Activated CD4-positive, alpha-beta memory T cell treated with anti-CD3 and anti-CD28 coated beads, Interleukin-2, amount 10 ng/mL, durations not matched to agents 7 days and 5 days (primary cell): ENCODE results near the gene CNTN4. TPM values are rescaled to one million over a fixed set of nuclear protein-coding genes. Genes with fewer than 3 reads are reported as not detected.

Source experiments
- CTCF ChIA-PET: fragments of 350-600 bp; sonication (Branson Sonifier 250); formaldehyde crosslinking; loops from one replicate; lab custom pipeline; 2021; ENCODE audit warnings: antibody characterized with exemption, inconsistent platforms; lab: Charles Lee
- POLR2A ChIA-PET: fragments of 350-600 bp; sonication (Branson Sonifier 250); formaldehyde crosslinking; loops from one replicate; lab custom pipeline; 2021; ENCODE audit warnings: antibody characterized with exemption; lab: Charles Lee
- DNase-seq: peaks from one replicate; pipeline ENCODE4 v3.0.0-alpha.2; 2020
- H3K27ac Mint-ChIP-seq: one replicate; pipeline ENCODE4 v1.8.0; 2021; ENCODE audit warnings: mild to moderate bottlenecking, mixed read lengths
- H3K27me3 Mint-ChIP-seq: one replicate; pipeline ENCODE4 v1.8.0; 2021; ENCODE audit warnings: mixed read lengths
- H3K36me3 Mint-ChIP-seq: one replicate; pipeline ENCODE4 v1.8.0; 2021; ENCODE audit warnings: low read depth, mixed read lengths
- H3K4me1 Mint-ChIP-seq: one replicate; pipeline ENCODE4 v1.8.0; 2021; ENCODE audit warnings: mixed read lengths
- H3K4me3 Mint-ChIP-seq: one replicate; pipeline ENCODE4 v1.8.0; 2021; ENCODE audit warnings: mild to moderate bottlenecking, mixed read lengths
- H3K9me3 Mint-ChIP-seq: one replicate; pipeline ENCODE4 v1.8.0; 2021; ENCODE audit warnings: mixed read lengths
- total RNA-seq, 2 experiments: library from RNA; stranded (reverse); gene quantifications; one replicate each; pipeline ENCODE4 v1.2.3, GENCODE V29; 2021

CNTN4 gene
- total RNA-seq, 2 experiments from 2014 or later, result not detected

DNA sequence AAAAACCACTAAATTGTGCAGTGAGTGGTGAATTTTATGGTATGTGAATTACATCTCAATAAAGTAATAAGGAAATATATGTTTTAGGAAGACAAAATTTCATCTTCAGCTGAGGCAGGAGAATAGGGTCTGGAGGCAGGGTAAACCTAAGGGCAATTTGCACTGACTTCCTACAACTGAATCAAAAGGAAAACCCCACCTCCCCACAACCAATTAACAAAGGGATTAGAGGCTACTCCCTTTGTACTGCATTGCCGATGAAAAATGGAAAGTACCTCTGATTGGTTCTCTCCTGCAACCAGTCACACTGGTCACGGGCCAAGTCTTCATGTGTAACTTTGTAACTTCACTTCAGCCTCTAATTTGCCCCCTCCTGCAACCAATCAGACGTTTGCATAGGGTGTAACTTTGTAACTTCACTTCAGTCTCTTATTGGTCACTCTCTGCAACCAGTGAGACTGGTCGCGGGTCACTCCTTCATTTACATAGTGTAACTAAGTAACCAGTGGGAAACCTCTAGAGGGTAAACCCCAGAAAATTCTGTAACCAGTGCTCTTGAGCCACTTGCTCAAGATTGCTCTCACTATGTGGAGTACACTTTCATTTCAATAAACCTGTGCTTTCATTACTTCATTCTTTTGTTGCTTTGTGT, 244.5 kb downstream of the CNTN4 start:
- no peaks in the 10 kb centered on the region for H3K27me3 Mint-ChIP-seq
- POLR2A ChIA-PET, result no interaction called here
- no peak for DNase-seq
- H3K36me3 Mint-ChIP-seq, result no peaks in the 10 kb centered on the region
- H3K27ac Mint-ChIP-seq, result no peak overlapping the region
- no peak overlapping the region for H3K4me3 Mint-ChIP-seq
- no peaks in the 10 kb centered on the region for H3K4me1 Mint-ChIP-seq
- H3K9me3 Mint-ChIP-seq, result no peaks in the 10 kb centered on the region
- CTCF ChIA-PET, result no interaction called here

- ChIA-PET POLR2A (no interaction called here), CTCF (no interaction called here)
- H3K36me3 Mint-ChIP-seq, result no peaks in the 10 kb centered on the region
- no peak for DNase-seq
- no peak overlapping the region for H3K27ac Mint-ChIP-seq
- peaks cover 7% of the 10 kb centered on the region for H3K9me3 Mint-ChIP-seq
- no peak overlapping the region for H3K4me3 Mint-ChIP-seq
- H3K4me1 Mint-ChIP-seq, result no peaks in the 10 kb centered on the region
- no peaks in the 10 kb centered on the region for H3K27me3 Mint-ChIP-seq
These were observed 253.6 kb downstream of the CNTN4 start for GRCh38 chr3:2352134-2352762.

- Mint-ChIP-seq H3K4me1 (no peaks in the 10 kb centered on the region), H3K27me3 (no peaks in the 10 kb centered on the region), H3K27ac (no peak overlapping the region), H3K36me3 (no peaks in the 10 kb centered on the region), H3K9me3 (peaks cover 7% of the 10 kb centered on the region), H3K4me3 (no peak overlapping the region)
- DNase-seq, result no peak
- CTCF ChIA-PET, result no interaction called here
- POLR2A ChIA-PET, result no interaction called here
These were observed 256.0 kb downstream of the CNTN4 start for GRCh38 chr3:2354702-2355101.

DNA sequence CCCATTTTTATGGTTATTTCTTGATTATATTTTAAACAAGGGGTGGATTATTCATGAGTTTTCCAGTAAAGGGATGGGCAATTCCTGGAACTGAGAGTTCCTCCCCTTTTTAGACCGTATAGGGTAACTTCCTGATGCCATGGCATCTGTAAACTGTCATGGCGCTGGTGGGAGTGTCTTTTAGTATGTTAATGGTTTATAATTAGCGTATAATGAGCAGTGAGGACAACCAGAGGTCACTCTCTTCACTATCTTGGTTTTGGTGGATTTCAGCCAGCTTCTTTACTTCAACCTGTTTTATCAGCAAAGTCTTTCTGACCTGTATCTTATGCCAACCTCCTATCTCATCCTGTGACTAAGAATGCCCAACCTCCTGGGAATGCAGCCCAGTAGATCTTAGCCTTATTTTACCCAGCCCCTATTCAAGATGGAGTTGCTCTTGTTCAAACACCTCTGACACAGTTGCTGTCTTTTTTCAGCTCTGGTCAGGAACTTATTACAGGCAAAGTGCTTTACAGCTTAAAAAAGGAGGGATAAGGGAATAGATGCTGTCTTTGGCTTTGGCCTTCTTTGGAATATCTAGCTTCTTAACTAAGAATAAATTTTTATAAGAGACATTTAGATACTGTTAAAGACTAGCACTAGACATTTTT, 257.8 kb downstream of the CNTN4 start:
- POLR2A ChIA-PET, result no interaction called here

GRCh38 chr3:2360815-2361214, 262.1 kb downstream of the CNTN4 start:
- Mint-ChIP-seq H3K27ac (no peak overlapping the region), H3K27me3 (no peaks in the 10 kb centered on the region), H3K4me1 (no peaks in the 10 kb centered on the region), H3K4me3 (no peak overlapping the region), H3K9me3 (no peaks in the 10 kb centered on the region), H3K36me3 (no peaks in the 10 kb centered on the region)
- POLR2A ChIA-PET, result no interaction called here
- CTCF ChIA-PET, result no interaction called here
- no peak for DNase-seq

More for the DNA sequence above, 257.8 kb downstream of the CNTN4 start:
- Mint-ChIP-seq H3K4me1 (no peaks in the 10 kb centered on the region), H3K36me3 (no peaks in the 10 kb centered on the region), H3K4me3 (no peak overlapping the region), H3K27me3 (no peaks in the 10 kb centered on the region), H3K9me3 (peaks cover 7% of the 10 kb centered on the region), H3K27ac (no peak overlapping the region)
- CTCF ChIA-PET, result no interaction called here
- DNase-seq, result no peak

- no peaks in the 10 kb centered on the region for H3K4me1 Mint-ChIP-seq
- H3K4me3 Mint-ChIP-seq, result no peak overlapping the region
- H3K27ac Mint-ChIP-seq, result no peak overlapping the region
- CTCF ChIA-PET, result no interaction called here
- POLR2A ChIA-PET, result no interaction called here
- DNase-seq, result no peak
- no peaks in the 10 kb centered on the region for H3K27me3 Mint-ChIP-seq
- no peaks in the 10 kb centered on the region for H3K9me3 Mint-ChIP-seq
- no peaks in the 10 kb centered on the region for H3K36me3 Mint-ChIP-seq
These were observed 263.5 kb downstream of the CNTN4 start for GRCh38 chr3:2362122-2362521.

- H3K9me3 Mint-ChIP-seq, result no peaks in the 10 kb centered on the region
- POLR2A ChIA-PET, result no interaction called here
- CTCF ChIA-PET, result no interaction called here
- no peaks in the 10 kb centered on the region for H3K36me3 Mint-ChIP-seq
- no peak overlapping the region for H3K27ac Mint-ChIP-seq
- H3K4me1 Mint-ChIP-seq, result no peaks in the 10 kb centered on the region
- no peaks in the 10 kb centered on the region for H3K27me3 Mint-ChIP-seq
- no peak for DNase-seq
- no peak overlapping the region for H3K4me3 Mint-ChIP-seq
These were observed 265.2 kb downstream of the CNTN4 start for GRCh38 chr3:2363854-2364253.

DNA sequence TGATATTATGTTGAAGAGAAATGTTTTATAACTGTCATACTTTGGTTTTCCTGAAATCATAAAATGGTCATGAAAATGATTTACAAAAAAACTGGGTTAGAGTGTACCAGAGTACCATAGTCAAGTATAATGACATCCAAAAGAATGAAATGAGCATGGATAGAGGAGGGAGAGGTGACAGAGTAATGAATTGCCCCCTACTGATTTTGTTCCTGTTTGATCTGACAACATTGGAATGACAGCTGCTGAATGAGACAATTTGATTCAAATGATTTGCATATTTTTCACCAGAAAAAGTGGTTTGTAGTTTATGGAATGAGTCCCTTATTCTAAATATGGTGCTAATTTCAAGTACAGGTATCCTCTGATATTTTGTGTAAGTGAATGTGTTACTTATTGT, 271.7 kb downstream of the CNTN4 start:
- H3K9me3 Mint-ChIP-seq, result no peaks in the 10 kb centered on the region
- H3K36me3 Mint-ChIP-seq, result no peaks in the 10 kb centered on the region
- no peaks in the 10 kb centered on the region for H3K4me1 Mint-ChIP-seq
- POLR2A ChIA-PET, result no interaction called here
- no peak for DNase-seq
- CTCF ChIA-PET, result no interaction called here
- H3K27me3 Mint-ChIP-seq, result no peaks in the 10 kb centered on the region
- no peak overlapping the region for H3K4me3 Mint-ChIP-seq
- H3K27ac Mint-ChIP-seq, result no peak overlapping the region

GRCh38 chr3:2372306-2372705, 273.6 kb downstream of the CNTN4 start:
- Mint-ChIP-seq H3K4me1 (no peaks in the 10 kb centered on the region), H3K9me3 (no peaks in the 10 kb centered on the region), H3K27me3 (no peaks in the 10 kb centered on the region), H3K36me3 (no peaks in the 10 kb centered on the region), H3K4me3 (no peak overlapping the region), H3K27ac (no peak overlapping the region)
- no peak for DNase-seq
- ChIA-PET CTCF (no interaction called here), POLR2A (no interaction called here)

GRCh38 chr3:2375376-2375775, 276.7 kb downstream of the CNTN4 start:
- H3K36me3 Mint-ChIP-seq, result no peaks in the 10 kb centered on the region
- H3K4me1 Mint-ChIP-seq, result no peaks in the 10 kb centered on the region
- no peaks in the 10 kb centered on the region for H3K27me3 Mint-ChIP-seq
- CTCF ChIA-PET, result no interaction called here
- POLR2A ChIA-PET, result no interaction called here
- no peak overlapping the region for H3K4me3 Mint-ChIP-seq
- no peak overlapping the region for H3K27ac Mint-ChIP-seq
- H3K9me3 Mint-ChIP-seq, result no peaks in the 10 kb centered on the region
- no peak for DNase-seq

GRCh38 chr3:2377281-2377680, 278.6 kb downstream of the CNTN4 start:
- no peaks in the 10 kb centered on the region for H3K4me1 Mint-ChIP-seq
- no peak overlapping the region for H3K27ac Mint-ChIP-seq
- CTCF ChIA-PET, result no interaction called here
- no peaks in the 10 kb centered on the region for H3K27me3 Mint-ChIP-seq
- H3K36me3 Mint-ChIP-seq, result no peaks in the 10 kb centered on the region
- DNase-seq, result no peak
- H3K4me3 Mint-ChIP-seq, result no peak overlapping the region
- H3K9me3 Mint-ChIP-seq, result no peaks in the 10 kb centered on the region
- POLR2A ChIA-PET, result no interaction called here

- no peaks in the 10 kb centered on the region for H3K9me3 Mint-ChIP-seq
- DNase-seq, result no peak
- H3K27me3 Mint-ChIP-seq, result no peaks in the 10 kb centered on the region
- no peaks in the 10 kb centered on the region for H3K4me1 Mint-ChIP-seq
- ChIA-PET CTCF (no interaction called here), POLR2A (no interaction called here)
- no peak overlapping the region for H3K27ac Mint-ChIP-seq
- H3K36me3 Mint-ChIP-seq, result no peaks in the 10 kb centered on the region
- no peak overlapping the region for H3K4me3 Mint-ChIP-seq
These were observed 292.4 kb downstream of the CNTN4 start for GRCh38 chr3:2390926-2391532.

- POLR2A ChIA-PET, result no interaction called here
- Mint-ChIP-seq H3K4me1 (no peaks in the 10 kb centered on the region), H3K4me3 (no peak overlapping the region), H3K27me3 (no peaks in the 10 kb centered on the region), H3K9me3 (no peaks in the 10 kb centered on the region), H3K36me3 (no peaks in the 10 kb centered on the region), H3K27ac (no peak overlapping the region)
- CTCF ChIA-PET, result no interaction called here
- no peak for DNase-seq
These were observed 293.2 kb downstream of the CNTN4 start for GRCh38 chr3:2391896-2392295.
